Measurements from ENCODE around the gene DTX3.

Gene DTX3

GRCh38 chr12:57627501-57628279, 23.1 kb downstream of the DTX3 start:
- no peak overlapping the region for H3K9ac ChIP-seq (ENCODE audit: low read length)

GRCh38 chr12:57628280-57629191, 23.9 kb downstream of the DTX3 start:
- no peak overlapping the region for H3K18ac ChIP-seq (ENCODE audit: low read length)
- H2BK120ac ChIP-seq (ENCODE audit: low read depth, low read length): no peak overlapping the region
- no peak overlapping the region for H2BK5ac ChIP-seq (ENCODE audit: low read length)
- no peak for DNase-seq
- H2BK15ac ChIP-seq (replicated peaks; ENCODE audit: low read depth): no peak overlapping the region
- H4K5ac ChIP-seq (ENCODE audit: low read length): no peak overlapping the region
- H3K79me1 ChIP-seq (ENCODE audit: low read length): no peaks in the 10 kb centered on the region
- H3K79me2 ChIP-seq (ENCODE audit: control insufficient read depth, insufficient read depth, low read length): no peaks in the 10 kb centered on the region
- no peaks in the 10 kb centered on the region for H3K4me1 ChIP-seq (ENCODE audit: control insufficient read depth, low read depth, low read length)
- no peak overlapping the region for H3K4ac ChIP-seq (ENCODE audit: low read depth, low read length)
- no peak overlapping the region for H2AK5ac ChIP-seq (ENCODE audit: low read length)
- no peak overlapping the region for H3K23ac ChIP-seq (ENCODE audit: low read length)
- H4K8ac ChIP-seq (ENCODE audit: low read depth, low read length): no peak overlapping the region
- no peak overlapping the region for H3K9ac ChIP-seq (ENCODE audit: low read length)
- H3K4me3 ChIP-seq (ENCODE audit: low read length): no peak overlapping the region
- H3K27me3 ChIP-seq (ENCODE audit: insufficient read depth, low read length, poor library complexity): peaks cover 80% of the 10 kb centered on the region
- H3K4me2 ChIP-seq (ENCODE audit: low read length): no peak overlapping the region
- no CpG with 5 or more reads among the region's 29 CpGs for WGBS (ENCODE audit: extremely low coverage, insufficient coverage, low lambda C conversion rate)
- no peak overlapping the region for H3K56ac ChIP-seq (ENCODE audit: low read length)
- no peak overlapping the region for H3K27ac ChIP-seq (ENCODE audit: low read depth, low read length)
- no peaks in the 10 kb centered on the region for H3K36me3 ChIP-seq (ENCODE audit: control insufficient read depth, insufficient read depth, low read length)

More at GRCh38 chr12:57627501-57628279, 23.1 kb downstream of the DTX3 start:
- no peaks in the 10 kb centered on the region for H3K36me3 ChIP-seq (ENCODE audit: control insufficient read depth, insufficient read depth, low read length)
- no peak overlapping the region for H2BK15ac ChIP-seq (replicated peaks; ENCODE audit: low read depth)
- H3K56ac ChIP-seq (ENCODE audit: low read length): no peak overlapping the region
- no peaks in the 10 kb centered on the region for H3K79me2 ChIP-seq (ENCODE audit: control insufficient read depth, insufficient read depth, low read length)
- H4K5ac ChIP-seq (ENCODE audit: low read length): no peak overlapping the region
- no peak overlapping the region for H2BK5ac ChIP-seq (ENCODE audit: low read length)
- H3K23ac ChIP-seq (ENCODE audit: low read length): peak overlapping the region; percentile 19
- H3K4ac ChIP-seq (ENCODE audit: low read depth, low read length): no peak overlapping the region
- H3K4me3 ChIP-seq (ENCODE audit: low read length): no peak overlapping the region
- H2AK5ac ChIP-seq (ENCODE audit: low read length): no peak overlapping the region
- H3K79me1 ChIP-seq (ENCODE audit: low read length): no peaks in the 10 kb centered on the region
- WGBS (ENCODE audit: extremely low coverage, insufficient coverage, low lambda C conversion rate): no CpG with 5 or more reads among the region's 67 CpGs
- no peak overlapping the region for H3K4me2 ChIP-seq (ENCODE audit: low read length)
- no peak overlapping the region for H4K8ac ChIP-seq (ENCODE audit: low read depth, low read length)
- no peak overlapping the region for H3K27ac ChIP-seq (ENCODE audit: low read depth, low read length)
- H2BK120ac ChIP-seq (ENCODE audit: low read depth, low read length): no peak overlapping the region
- peaks cover 86% of the 10 kb centered on the region for H3K27me3 ChIP-seq (ENCODE audit: insufficient read depth, low read length, poor library complexity)
- no peaks in the 10 kb centered on the region for H3K4me1 ChIP-seq (ENCODE audit: control insufficient read depth, low read depth, low read length)
- H3K18ac ChIP-seq (ENCODE audit: low read length): no peak overlapping the region
- DNase-seq: no peak

- WGBS (ENCODE audit: extremely low coverage, insufficient coverage, low lambda C conversion rate): no CpG with 5 or more reads among the region's 5 CpGs
- no peak overlapping the region for H4K8ac ChIP-seq (ENCODE audit: low read depth, low read length)
- H3K4me1 ChIP-seq (ENCODE audit: control insufficient read depth, low read depth, low read length): no peaks in the 10 kb centered on the region
- no peak overlapping the region for H3K23ac ChIP-seq (ENCODE audit: low read length)
- H3K79me2 ChIP-seq (ENCODE audit: control insufficient read depth, insufficient read depth, low read length): no peaks in the 10 kb centered on the region
- H3K79me1 ChIP-seq (ENCODE audit: low read length): no peaks in the 10 kb centered on the region
- H3K27me3 ChIP-seq (ENCODE audit: insufficient read depth, low read length, poor library complexity): peaks cover 66% of the 10 kb centered on the region
- no peak overlapping the region for H4K5ac ChIP-seq (ENCODE audit: low read length)
- H3K4me3 ChIP-seq (ENCODE audit: low read length): no peak overlapping the region
- no peak overlapping the region for H3K4ac ChIP-seq (ENCODE audit: low read depth, low read length)
- H2BK5ac ChIP-seq (ENCODE audit: low read length): no peak overlapping the region
- H2BK120ac ChIP-seq (ENCODE audit: low read depth, low read length): no peak overlapping the region
- no peak overlapping the region for H2AK5ac ChIP-seq (ENCODE audit: low read length)
- DNase-seq: no peak
- no peak overlapping the region for H3K9ac ChIP-seq (ENCODE audit: low read length)
- H2BK15ac ChIP-seq (replicated peaks; ENCODE audit: low read depth): no peak overlapping the region
- H3K56ac ChIP-seq (ENCODE audit: low read length): no peak overlapping the region
- H3K36me3 ChIP-seq (ENCODE audit: control insufficient read depth, insufficient read depth, low read length): no peaks in the 10 kb centered on the region
- no peak overlapping the region for H3K18ac ChIP-seq (ENCODE audit: low read length)
- no peak overlapping the region for H3K4me2 ChIP-seq (ENCODE audit: low read length)
- no peak overlapping the region for H3K27ac ChIP-seq (ENCODE audit: low read depth, low read length)
Observed at GRCh38 chr12:57629897-57630471, 25.4 kb downstream of the DTX3 start.

GRCh38 chr12:57630891-57631433, 26.3 kb downstream of the DTX3 start:
- H3K4me1 ChIP-seq (ENCODE audit: control insufficient read depth, low read depth, low read length): no peaks in the 10 kb centered on the region
- H3K4me2 ChIP-seq (ENCODE audit: low read length): no peak overlapping the region
- H2BK5ac ChIP-seq (ENCODE audit: low read length): no peak overlapping the region
- no peak overlapping the region for H3K4ac ChIP-seq (ENCODE audit: low read depth, low read length)
- peaks cover 60% of the 10 kb centered on the region for H3K27me3 ChIP-seq (ENCODE audit: insufficient read depth, low read length, poor library complexity)
- no CpG with 5 or more reads among the region's 6 CpGs for WGBS (ENCODE audit: extremely low coverage, insufficient coverage, low lambda C conversion rate)
- no peaks in the 10 kb centered on the region for H3K36me3 ChIP-seq (ENCODE audit: control insufficient read depth, insufficient read depth, low read length)
- no peak overlapping the region for H4K5ac ChIP-seq (ENCODE audit: low read length)
- H3K4me3 ChIP-seq (ENCODE audit: low read length): no peak overlapping the region
- H2BK15ac ChIP-seq (replicated peaks; ENCODE audit: low read depth): no peak overlapping the region
- H3K9ac ChIP-seq (ENCODE audit: low read length): no peak overlapping the region
- DNase-seq: no peak
- no peak overlapping the region for H3K56ac ChIP-seq (ENCODE audit: low read length)
- H4K8ac ChIP-seq (ENCODE audit: low read depth, low read length): no peak overlapping the region
- no peak overlapping the region for H2AK5ac ChIP-seq (ENCODE audit: low read length)
- no peaks in the 10 kb centered on the region for H3K79me1 ChIP-seq (ENCODE audit: low read length)
- H3K18ac ChIP-seq (ENCODE audit: low read length): no peak overlapping the region
- H2BK120ac ChIP-seq (ENCODE audit: low read depth, low read length): no peak overlapping the region
- H3K79me2 ChIP-seq (ENCODE audit: control insufficient read depth, insufficient read depth, low read length): no peaks in the 10 kb centered on the region
- H3K23ac ChIP-seq (ENCODE audit: low read length): no peak overlapping the region
- no peak overlapping the region for H3K27ac ChIP-seq (ENCODE audit: low read depth, low read length)

- peaks cover 54% of the 10 kb centered on the region for H3K27me3 ChIP-seq (ENCODE audit: insufficient read depth, low read length, poor library complexity)
- no peak overlapping the region for H4K5ac ChIP-seq (ENCODE audit: low read length)
- no peak overlapping the region for H3K27ac ChIP-seq (ENCODE audit: low read depth, low read length)
- no peaks in the 10 kb centered on the region for H3K79me2 ChIP-seq (ENCODE audit: control insufficient read depth, insufficient read depth, low read length)
- no CpG with 5 or more reads among the region's 26 CpGs for WGBS (ENCODE audit: extremely low coverage, insufficient coverage, low lambda C conversion rate)
- no peak overlapping the region for H3K4ac ChIP-seq (ENCODE audit: low read depth, low read length)
- H3K4me1 ChIP-seq (ENCODE audit: control insufficient read depth, low read depth, low read length): no peaks in the 10 kb centered on the region
- H3K36me3 ChIP-seq (ENCODE audit: control insufficient read depth, insufficient read depth, low read length): no peaks in the 10 kb centered on the region
- no peak overlapping the region for H2BK120ac ChIP-seq (ENCODE audit: low read depth, low read length)
- no peak overlapping the region for H2BK5ac ChIP-seq (ENCODE audit: low read length)
- no peak for DNase-seq
- H3K9ac ChIP-seq (ENCODE audit: low read length): peak overlapping the region; percentile 27
- H3K18ac ChIP-seq (ENCODE audit: low read length): no peak overlapping the region
- H2AK5ac ChIP-seq (ENCODE audit: low read length): no peak overlapping the region
- H3K4me3 ChIP-seq (ENCODE audit: low read length): no peak overlapping the region
- no peak overlapping the region for H3K23ac ChIP-seq (ENCODE audit: low read length)
- H3K4me2 ChIP-seq (ENCODE audit: low read length): no peak overlapping the region
- peak overlapping the region; percentile 25 for H3K56ac ChIP-seq (ENCODE audit: low read length)
- no peak overlapping the region for H4K8ac ChIP-seq (ENCODE audit: low read depth, low read length)
- no peaks in the 10 kb centered on the region for H3K79me1 ChIP-seq (ENCODE audit: low read length)
- no peak overlapping the region for H2BK15ac ChIP-seq (replicated peaks; ENCODE audit: low read depth)
Observed at GRCh38 chr12:57631566-57632072, 27.0 kb downstream of the DTX3 start.
